Erythroblast (primary cell): ENCODE data around the gene RGS4.

Source experiments
- GATA1 ChIP-seq: IDR thresholded peaks from 2 replicates; pipeline ENCODE4 v1.6.1; 2011; ENCODE audit warnings: low read depth, mild to moderate bottlenecking, control low read depth, low read length, moderate library complexity
- POLR2A ChIP-seq: IDR thresholded peaks from 2 replicates; pipeline ENCODE4 v1.6.1; 2011; ENCODE audit warnings: mild to moderate bottlenecking, low read length

DNA sequence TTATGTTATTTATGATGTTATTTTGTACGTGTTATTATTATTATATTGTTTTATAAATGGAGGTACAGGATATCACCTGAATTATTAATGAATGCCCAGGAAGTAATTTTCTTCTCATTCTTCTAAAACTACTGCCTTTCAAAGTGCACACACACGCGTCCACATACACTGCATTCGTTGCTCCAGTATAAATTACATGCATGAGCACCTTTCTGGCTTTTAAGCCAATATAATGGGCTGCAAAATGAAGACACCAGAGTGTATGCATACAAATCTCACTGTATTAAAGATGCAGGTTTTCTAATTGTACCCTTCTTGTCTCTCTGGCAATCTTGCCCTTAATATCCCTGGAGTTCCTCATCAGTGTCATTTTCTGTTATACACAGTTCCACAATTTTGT, 6.9 kb downstream of the RGS4 start:
- TF ChIP-seq POLR2A: no peak
- no peak for TF ChIP-seq GATA1
